HG03280 (cell line): ENCODE data around the gene GSG1L.
"Not testable (repeated sequence)": the region's sequence is repeated elsewhere in the genome, so short reads cannot be mapped to it uniquely, and the experiment has no call there.

Experiments
- ATAC-seq: cut with Tn5 transposase; IDR thresholded peaks from one replicate; pipeline ENCODE4 v1.9.1; 2021; ENCODE audit warnings: mild to moderate bottlenecking, moderate library complexity; ENCODE audit not compliant: unreplicated experiment

The GSG1L gene

GRCh38 chr16:27743001-27743400 is 320.5 kb downstream of the GSG1L start:
- ATAC-seq = not testable (repeated sequence)

DNA sequence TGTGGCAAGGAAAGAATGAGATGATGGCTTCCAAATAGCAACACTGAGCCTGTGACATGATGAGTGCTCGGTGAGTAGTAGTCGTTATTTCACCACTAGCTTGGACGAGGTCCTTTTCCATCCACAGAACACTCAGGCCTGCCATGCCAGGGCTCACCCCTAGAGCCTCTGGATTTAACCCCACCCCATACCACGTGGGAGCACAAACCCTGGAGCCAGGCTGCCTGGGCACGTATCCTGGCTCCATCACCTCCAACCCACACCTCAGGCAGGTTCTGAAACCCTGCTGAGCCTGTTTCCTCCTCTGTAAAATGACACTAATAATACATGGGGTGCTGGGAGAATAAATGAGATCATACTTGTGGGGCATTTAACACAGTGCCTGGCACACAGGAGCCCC is 321.2 kb downstream of the GSG1L start:
- ATAC-seq = no peak

DNA sequence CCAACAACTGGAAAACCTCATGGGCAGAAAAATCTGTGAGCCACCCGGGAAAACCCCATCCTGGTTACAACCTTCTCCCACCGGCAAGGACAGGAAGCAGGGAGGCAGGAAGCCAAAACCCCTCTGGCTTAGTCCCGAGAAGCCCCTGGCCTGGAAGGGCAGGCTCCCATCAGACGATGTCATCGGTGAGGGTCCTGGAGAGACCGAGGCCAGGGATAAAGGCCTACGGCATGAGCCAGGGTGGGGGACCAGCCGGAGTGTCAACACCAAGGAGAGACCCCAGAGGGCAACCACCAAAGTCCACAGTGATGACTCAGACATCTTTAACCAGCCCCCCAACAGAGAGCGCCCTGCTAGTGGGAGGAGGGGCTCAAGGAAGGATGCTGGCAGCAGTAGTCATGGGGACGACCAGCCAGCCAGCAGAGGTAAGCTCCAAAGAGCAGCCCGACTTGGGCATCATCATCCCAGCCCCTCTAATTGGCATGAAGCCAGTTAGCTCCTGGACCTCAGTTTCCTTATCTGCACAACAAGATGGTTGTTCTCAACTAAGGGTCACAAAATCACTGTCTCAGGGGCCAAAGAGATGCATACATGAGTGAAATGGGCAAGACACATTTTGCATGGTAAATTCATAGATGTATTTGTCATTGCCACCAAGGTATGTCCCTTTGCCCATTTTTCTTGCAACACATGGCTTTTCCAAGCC is 322.9 kb downstream of the GSG1L start:
- no peak for ATAC-seq

DNA sequence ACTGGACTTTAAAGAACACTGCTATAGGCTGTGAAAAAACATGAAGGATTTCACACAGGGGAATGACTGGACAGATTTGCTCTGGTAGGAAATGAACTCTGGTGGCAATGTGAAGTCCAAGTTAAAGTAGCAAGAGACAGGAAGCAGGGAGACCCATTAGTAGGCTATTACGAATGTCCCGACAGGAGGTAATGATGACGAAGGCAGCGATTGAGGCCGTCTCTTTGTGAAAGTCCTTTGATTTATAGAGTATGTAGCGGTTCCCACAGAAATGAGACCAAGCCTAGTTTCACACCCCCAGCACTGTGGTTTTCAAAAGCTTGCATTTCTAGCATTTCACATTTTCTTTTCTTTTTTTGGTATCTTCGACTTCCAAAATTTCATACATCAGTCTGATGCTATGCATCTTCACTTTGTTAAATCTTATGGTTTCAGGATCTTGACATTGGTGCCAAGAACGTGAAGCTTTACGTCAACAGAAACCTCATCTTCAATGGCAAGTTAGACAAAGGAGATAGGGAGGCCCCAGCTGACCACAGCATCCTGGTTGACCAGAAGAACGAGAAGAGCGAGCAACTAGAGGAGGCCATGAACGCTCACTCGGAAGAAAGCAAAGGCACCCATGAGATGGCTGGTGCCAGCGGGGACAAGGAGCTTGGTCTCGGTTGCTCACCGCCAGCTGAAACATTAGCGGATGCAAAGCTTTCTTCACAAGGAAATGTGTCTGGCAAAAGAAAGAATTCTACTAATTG is 323.7 kb downstream of the GSG1L start:
- no peak for ATAC-seq

GRCh38 chr16:27738596-27738995 is 324.9 kb downstream of the GSG1L start:
- ATAC-seq = no peak
